Right kidney (tissue), 1 donor: ENCODE results near the gene WNK2.
"Not testable (repeated sequence)": the region's sequence is repeated elsewhere in the genome, so short reads cannot be mapped to it uniquely, and the experiment has no call there.

ENCODE experiments used
- DNase-seq: peaks from one replicate; pipeline ENCODE4 v3.0.0-alpha.2; 2016

The WNK2 gene

DNA sequence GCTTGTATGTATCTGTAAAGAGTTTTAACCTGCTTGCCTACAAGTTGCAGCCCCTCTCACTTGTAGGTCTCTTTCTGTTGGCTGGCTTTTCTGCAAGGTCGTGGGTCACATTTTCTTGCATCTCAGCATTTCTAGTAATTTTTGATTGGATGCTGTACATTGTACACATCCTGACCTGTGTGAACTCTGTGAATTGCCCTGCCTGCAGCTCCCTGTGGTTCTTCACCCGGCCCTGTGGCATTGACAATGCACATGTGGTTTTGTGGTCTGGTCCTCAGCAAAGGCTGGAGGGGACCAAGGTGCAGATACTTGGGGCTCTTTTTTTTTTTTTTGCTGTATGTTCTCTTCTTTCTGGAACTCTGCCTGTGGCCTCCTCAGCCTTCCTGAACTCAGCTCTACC, 53.6 kb downstream of the WNK2 start:
- DNase-seq: no peak

DNA sequence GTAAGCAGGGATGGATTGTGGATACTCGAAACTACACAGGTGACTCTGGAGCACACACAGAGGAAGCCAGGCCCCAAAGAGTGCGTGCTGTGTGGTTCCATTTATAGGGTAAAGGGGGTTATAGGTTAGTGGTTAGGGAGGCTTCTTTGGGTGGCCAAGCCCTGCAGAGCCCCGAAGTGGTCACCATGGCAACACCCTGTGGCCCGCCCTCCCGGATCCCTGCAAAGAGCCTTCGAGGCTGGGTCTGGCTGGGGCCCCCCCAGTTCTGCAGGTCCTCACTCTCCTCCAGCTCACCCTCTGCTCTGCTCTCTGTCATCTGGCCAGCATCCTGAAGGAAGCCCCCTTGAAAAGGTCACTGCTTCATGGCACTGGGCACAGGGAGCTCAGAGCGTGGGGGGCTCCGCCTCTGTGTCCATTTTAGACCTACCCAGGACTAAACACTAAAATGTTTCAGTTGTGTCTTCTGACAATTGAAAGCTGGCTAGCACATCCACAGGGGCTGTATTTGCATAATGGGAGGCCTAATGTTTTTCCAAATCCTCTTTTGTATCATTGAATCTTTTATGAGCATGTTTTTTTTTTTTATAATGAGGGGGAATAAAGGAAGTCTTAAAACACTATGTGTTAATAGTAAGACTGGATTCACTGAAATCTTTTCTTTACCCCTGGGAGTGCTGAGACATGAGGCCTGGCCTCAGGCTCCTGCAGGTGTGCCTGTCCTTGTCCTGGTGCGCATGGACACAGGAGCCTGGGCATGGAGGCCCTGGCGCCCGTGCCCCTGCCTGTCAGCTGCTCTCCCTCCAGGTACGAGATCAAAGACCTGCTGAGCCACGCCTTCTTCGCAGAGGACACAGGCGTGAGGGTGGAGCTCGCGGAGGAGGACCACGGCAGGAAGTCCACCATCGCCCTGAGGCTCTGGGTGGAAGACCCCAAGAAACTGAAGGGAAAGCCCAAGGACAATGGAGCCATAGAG, 55.3 kb downstream of the WNK2 start:
- no peak for DNase-seq

DNA sequence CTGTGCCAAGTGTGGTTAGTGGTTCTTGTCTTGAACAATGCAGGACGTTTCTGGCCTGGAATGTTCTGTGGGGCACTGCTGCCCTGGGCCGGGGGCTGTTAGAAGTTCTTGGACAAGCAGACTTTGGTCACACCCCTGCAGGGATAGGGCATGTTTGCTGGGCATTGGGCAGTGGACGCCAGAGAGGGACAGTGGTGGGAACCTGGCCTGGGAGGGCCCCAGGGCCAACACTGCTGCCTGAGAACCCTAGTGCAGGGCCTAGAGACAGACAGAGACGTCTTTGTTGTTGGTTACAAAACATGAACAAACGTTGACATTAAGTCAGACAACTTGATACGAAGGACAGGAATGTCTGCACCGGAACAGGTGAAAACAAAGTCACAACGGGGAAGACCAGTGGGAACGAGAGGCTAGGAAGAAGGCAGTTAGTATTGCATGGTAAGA, 57.0 kb downstream of the WNK2 start:
- DNase-seq: no peak

DNA sequence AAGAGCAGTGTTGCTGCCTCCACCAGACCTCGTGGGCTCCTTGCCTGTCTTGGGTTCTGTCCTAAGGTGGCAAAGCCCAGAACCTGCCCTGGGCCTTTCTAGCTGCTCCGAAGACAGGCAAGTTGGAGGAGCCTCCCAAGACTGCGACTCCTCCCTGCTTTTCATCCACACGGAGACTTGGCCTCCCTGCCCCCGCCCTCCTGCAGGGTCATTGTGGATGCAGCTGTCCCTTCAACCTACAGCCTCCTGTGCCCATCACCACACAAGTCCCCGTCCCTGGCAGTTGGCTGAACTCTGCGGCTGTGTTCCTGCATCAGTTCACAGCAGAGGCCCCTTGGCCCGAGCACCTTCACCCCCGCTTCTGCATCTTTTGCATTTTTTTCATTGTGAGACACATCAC, 59.2 kb downstream of the WNK2 start:
- DNase-seq: no peak

DNA sequence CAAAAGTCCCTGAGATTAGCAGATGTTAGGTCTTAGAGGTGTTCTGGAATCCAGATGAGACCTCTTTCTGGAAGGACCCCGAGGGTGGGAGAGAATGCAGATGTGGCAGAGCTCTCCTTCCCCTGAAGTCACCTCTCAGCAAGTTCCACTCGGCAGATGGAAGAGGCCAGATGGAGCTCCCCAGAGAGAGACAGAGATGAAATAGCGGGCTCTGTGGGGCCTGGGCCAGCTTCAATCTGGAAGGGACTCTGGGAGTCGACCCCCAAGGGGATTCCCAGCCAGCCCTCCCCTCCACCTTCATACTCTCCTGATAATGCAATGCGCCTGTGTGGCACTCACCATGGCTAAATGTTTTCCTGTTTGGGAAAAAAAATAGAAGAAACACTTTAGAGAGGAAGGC, 60.2 kb downstream of the WNK2 start:
- DNase-seq: no peak

DNA sequence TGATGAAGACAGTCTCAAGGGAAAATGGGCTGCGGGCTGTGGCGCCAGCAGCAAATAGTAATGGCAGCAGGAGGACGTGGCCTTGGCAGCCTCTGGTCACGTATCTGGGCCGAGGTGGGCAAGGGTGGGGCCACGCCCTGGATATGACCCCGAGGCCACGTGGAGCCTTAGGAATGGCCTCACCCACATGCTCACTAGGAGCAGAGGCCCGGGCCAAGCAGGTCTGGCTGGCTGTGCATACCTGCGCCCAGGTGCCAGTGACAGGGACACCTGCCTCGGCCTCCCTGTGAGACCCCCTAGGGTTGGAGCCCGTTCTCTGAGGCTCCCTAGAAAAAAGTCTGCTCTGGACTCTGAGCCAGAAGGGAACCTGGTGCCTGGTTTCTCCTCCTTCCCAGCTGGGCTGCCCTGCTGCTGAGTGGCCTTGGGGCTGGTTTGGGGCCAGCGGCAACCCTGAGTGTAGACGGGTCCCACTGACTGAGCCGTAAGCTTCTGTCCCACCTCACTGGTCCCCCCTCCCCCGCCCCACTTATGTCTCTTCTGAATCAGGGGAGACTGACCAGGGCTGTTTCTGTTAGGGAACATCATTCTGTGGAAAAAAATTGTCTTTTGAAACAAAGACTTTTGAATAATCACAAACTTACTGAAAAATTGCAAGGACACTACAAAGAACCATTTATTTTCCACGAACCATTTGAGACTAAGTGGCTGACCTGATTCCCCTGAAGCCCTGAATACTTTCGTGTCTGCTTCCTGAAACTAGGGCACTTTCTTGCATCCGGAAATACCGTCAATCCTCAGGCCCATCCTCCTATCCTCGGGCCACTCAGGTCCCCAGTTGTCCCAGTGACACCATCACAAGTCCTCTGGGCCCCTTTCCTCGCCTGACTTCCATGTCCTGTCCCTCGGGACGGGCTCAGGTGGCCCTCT, 60.8 kb downstream of the WNK2 start:
- no peak for DNase-seq

DNA sequence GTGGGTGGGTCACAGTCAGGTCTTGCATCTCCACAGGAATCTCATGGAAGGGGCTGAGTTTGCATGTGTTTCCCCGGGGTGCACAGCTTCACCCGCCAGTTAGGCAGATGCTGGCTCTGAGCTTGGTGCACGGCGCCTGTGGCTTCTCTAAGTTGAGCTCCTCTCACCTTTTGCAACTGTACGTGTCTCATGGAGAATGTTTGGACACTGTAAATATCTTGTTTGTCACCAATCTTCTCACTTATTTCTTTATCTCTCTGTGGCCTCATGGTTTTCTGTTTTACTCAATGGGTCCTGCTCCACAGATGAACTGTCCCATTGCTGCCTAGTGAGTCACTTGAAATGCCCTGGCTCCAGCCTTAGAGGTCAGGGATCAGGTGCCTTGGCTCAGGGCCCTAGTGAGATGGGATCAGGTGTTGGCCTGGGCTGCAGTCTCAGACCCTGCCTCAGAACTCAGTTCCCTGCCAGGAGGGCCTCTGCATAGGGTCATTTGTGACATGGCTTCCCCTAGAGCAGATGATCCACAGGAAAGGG, 61.6 kb downstream of the WNK2 start:
- no peak for DNase-seq

DNA sequence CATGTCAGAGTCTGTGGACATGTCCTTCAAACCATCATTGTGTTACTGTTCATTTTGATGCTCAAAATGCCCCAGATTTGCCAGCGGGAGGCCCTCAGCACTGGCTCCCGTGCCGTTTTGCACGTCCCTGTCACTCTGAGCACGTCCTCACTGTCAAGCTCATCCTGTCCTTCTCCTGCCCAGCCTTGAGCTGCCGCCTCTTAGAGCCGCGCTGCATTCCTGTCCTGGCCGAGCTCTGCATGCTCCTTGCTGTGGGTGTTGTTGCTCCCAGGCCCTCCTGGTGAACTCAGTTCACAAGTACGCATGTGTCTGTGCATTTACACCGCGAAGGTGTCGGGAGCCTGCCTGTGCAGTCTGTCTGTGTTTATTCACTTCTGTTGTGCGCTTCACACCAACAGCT, 62.2 kb downstream of the WNK2 start:
- no peak for DNase-seq

DNA sequence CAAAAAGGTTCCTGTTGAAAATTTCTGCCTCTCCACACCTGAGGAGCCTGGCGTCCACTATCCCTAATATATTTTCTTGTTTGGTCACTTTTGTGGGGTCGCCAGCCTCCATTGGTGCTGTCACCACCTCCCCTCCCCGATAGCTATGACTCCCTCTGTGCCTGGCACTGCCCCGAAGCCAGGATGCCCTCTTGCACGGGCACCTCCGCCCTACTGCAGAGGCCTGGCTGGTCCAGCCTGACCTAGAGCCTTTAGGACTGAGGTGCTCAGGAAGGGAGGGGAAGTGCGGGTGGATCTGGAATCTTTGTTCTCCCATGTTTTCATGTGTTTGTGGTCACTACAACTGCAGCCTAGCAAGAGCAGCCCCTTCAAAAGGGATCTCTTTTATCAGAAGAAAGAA, 62.6 kb downstream of the WNK2 start:
- no peak for DNase-seq

DNA sequence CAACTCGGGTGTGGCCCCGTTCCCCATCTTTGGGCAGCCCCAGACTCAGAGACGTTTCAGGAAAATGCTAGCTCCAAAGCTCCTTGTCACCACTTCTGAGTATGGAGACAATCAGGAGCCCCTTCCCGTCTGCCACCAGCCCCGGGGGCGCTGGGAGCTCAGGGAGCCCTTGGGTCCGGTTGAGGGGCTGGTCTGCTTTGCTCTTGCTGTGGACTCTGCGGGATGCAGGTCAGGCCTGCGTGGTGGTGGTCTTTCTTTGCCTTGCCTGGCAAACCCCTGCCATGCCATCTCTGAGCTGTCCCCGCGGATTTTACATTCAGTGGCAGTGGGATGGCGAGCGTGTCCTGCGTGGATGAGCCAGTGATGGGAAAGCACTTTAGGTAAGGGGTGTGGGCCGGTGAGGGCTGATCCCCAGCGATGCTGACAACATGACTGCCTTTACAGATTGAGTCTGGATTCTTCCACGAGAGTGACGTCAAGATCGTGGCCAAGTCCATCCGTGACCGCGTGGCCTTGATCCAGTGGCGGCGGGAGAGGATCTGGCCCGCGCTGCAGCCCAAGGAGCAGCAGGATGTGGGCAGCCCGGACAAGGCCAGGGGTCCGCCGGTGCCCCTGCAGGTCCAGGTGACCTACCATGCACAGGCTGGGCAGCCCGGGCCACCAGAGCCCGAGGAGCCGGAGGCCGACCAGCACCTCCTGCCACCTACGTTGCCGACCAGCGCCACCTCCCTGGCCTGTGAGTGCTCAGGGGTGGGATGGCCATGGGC, 63.3 kb downstream of the WNK2 start:
- DNase-seq: no peak

DNA sequence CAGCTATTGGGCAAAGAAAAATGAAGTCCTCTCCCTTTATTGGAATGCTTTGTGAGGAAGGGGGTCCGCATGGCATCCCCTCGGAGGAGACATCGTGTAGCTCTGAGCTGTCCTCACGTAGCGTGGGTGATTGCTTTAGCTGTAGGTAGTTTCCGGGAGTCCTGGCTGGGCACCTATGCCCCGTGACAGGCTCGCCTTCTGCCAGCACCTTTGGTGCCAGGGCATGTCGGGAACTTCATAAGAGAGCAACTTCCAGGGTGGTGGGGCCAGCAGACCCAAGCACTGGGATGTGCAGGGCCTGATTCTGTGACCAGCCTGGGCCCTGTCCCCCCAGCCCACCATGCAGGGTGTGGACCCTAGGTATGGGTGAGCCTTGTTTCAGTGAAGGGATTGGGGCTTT, 64.0 kb downstream of the WNK2 start:
- no peak for DNase-seq

DNA sequence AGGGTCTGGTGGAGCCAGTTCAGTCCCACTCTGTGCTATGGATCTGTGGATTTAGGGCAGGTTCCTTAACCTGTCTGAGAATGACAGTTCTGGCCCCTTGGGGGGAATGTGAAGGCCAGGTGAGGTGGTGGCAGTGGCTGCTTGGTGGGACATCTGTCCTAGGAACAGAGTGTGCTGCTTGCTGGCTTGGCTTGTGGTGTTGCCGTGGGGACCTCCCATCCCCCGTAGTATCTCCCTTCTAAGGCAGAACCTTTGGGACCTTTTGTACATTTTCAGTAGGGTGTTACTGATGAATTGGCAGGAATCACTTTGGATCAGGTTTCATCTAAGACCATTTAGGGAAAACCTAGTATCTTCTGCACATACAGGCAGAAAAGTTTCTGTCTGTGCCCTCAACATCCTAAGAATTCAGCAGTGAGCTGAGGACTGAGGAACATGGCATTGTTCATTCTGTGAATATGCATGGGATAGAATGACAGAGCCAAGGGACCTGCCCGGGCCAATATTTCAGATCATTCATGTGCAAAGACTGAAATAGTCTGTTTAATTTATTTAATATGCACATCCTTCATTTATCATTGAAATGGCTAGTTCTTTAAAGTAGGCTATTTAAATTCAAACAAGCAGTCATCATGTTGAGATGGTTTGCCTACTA, 64.6 kb downstream of the WNK2 start:
- DNase-seq: no peak

DNA sequence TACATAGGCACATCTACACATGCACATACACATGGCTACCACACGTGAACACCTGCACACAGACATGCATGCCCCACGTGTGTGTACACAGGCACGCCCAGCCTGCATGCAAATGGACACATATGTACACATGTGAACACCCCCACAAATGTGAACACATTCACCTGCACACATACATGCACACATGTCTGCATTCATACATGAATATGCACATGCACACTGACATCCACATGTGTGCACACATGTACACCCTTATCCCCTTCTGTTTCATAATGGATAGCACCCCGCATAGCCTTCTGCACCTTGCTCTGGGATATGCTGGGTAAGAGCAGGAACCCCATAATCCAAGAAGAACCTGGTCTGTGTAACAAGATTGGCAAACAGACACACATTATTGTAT, 66.2 kb downstream of the WNK2 start:
- no peak for DNase-seq

DNA sequence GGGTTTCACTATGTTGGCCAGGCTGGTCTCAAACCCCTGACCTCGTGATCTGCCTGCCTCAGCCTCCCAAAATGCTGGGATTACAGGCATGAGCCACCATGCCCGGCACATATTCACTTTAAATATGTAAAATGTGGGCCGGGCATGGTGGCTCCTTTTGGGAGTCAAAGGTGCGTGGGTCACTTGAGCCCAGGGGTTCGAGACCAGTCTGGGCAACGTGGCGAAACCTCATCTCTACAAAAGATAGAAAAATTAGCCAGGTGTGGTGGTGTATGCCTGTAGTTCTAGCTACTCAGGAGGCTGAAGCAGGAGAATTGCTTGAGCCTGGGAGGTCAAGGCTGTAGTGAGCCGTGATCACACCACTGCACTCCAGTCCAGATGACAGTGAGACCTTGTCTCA, 67.4 kb downstream of the WNK2 start:
- not testable (repeated sequence) for DNase-seq

DNA sequence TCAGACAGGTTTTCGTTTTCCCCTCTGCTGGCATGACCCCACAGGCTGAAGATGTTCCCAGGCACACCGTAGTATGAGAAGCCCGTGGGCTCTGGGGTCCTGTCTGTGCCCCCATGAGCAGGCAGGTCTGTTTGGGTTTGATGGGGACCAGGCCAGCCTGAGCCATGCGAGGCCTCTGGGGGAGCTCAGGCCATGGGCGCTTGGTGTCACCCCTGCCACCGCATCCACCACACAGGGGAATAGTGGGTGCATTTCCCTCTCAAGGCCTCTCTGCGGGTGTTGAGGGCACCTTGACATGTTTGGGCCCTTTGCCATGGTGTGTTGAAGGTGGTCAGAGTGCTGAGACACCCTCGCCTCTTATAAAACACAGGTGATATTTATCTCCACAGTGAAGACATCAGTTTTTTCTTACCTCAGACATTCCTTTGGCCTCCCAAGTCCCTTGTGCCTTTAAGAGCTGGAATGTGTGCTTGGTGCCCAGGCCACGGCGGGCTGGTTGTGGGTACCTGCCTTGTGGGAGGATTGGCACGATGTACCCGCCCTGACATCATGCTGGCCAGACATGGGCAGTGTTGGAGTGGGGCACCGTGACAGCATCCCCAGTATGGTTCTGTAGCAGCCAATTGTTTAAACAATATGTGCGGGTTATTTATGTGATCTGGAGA, 68.3 kb downstream of the WNK2 start:
- DNase-seq: no peak

DNA sequence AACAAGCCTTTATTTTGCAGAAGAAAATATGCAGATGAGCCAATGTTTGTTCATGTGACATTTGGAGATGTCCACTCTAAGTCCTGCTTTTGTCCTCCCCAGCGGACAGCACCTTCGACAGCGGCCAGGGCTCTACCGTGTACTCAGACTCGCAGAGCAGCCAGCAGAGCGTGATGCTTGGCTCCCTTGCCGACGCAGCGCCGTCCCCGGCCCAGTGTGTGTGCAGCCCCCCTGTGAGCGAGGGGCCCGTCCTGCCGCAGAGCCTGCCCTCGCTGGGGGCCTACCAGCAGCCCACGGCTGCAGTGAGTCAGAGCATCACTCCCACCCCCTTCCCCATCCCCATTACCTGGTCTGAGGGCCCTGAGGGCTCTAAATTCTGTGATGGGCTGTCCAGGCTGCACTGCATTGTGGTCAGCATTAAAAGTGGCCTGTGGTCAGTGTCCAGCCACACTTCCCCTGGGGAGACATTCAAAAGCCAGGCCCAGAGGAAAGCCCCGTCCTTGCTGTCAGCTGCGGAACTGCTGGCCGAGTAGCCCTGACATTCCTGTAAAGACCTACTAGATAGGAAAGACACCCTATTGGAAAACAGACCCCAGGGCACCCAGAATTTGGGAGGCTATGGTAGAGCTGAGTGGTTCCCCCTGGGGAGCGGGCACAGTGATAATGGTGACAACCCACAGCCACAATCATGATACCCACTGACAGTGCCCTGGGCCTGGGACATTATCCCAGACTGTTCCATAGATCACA, 69.0 kb downstream of the WNK2 start:
- DNase-seq: no peak

DNA sequence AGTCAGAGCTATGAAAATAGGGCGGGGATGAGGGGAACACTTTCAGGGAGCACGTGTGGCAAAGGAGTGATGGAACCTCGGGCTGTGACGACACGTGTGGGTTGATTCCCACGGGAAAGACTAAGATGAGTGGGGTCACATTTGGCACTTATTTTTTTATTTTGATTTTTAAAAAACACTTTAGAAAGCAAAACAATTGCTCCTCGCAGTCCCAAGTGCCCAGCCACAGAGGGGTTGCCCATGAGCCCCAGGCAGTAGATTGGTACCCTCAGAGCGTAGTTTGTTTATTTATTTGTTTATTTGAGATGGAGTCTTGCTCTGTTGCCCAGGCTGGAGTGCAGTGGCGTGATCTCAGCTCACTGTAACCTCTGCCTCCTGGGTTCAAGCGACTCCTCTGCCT, 69.7 kb downstream of the WNK2 start:
- no peak for DNase-seq

DNA sequence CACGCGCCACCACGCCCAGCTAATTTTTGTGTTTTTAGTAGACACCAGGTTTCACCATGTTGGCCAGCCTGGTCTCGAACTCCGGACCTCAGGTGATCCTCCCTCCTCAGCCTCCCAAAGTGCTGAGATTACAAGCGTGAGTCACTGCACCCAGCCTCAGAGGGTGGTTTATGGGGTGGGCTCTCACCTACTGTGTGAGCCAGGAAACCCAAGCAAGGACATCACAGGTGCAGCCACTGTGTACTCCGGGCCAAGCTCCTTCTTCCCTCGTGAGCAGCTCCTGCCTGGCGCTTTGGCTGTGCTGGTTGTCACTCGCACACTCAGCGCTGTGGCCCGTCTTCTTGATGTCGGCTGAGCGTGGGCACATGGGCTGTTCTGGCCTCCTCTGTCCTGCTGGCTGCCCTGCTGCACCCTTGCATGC, 70.1 kb downstream of the WNK2 start:
- no peak for DNase-seq

DNA sequence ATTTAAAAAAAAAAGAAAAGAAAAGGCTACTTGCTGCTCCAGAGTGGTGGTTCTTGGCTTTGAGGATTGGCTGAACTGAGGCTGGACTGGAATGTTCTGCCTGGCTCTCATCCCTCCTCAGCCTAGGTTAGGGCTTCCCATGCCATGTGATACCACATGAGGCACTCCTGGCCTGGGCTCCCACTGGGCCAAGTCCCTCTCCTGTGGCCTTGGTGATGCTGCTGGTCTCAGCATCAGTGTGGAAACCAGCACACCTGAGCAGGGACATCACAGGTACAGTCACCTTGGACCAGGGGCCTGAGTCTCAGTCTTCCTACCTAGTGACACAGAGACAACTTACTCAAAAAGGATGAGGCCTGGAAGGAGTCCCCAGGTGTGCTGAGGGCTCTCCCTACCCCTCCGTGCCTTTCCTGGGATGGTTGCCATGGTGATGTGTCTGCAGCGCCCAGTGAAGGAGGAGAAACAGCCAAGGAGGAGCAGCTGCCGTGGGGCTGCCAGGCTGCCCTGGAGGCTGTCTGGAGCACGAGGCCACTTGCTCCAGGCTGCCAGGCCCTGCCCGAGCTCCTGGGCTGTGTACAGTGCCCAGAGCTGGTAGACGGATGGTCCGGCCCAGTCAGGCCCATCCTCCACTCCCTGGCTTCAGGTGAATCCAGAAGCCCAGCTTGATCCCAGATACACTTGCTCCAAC, 71.0 kb downstream of the WNK2 start:
- DNase-seq: no peak

DNA sequence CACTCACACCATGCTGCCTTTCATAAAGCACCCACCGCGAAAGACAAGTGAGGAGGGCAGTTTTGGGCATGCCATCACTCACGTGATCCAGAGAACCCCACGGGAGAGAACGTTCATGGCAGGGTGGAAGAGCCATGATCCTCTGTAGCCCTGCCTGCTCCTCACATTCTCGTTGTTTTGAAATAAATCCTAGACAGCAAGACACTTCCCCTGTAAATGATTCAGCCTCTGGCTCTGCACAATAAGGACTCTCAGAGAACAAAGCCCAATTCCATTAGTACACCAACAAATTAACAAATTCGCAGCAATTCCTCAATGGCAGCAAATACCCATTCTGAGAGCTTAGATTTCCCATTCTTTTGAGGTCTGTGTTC, 71.5 kb downstream of the WNK2 start:
- DNase-seq: no peak
